ENCODE measurements around the gene ACTL8. TPM values are rescaled to one million over a fixed set of nuclear protein-coding genes. Genes with fewer than 3 reads are reported as not detected.

The ACTL8 gene
- total RNA-seq, 2 experiments from 2014 or later, result not detected

DNA sequence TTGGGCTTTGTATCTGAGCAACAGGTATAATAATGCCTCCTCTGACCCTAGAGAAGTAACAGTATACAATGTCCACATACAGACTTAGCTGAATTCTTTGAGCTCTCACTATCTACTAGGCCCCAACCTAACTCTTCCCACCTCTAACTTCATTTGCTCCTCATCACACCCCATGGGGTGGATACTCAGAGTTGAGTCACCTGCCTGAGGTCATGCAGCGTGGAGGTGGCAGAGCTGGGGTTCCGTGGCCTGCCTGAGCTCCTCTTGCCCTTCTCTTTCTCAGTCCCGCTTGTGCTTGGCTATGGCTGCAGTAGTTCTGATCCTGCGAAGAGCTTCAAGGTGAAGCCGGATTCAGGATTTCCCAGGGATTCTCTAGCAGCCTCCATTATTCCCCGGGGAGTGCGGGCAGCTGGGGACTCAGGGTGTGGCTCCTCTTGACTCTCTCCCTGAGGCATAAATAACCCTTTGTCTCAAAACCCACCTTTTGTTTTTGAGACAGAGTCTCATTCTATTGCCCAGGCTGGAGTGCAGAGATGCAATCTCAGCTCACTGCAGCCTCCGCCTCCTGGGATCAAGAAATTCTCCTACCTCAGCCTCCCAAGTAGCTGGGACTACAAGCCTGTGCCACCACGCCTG lies 29.9 kb upstream of the ACTL8 start:
- ChIA-PET CTCF (interaction anchor here (0.6 kb wide), 1 partner anchor 118 kb away, joined by 3 read pairs; no protein-coding TSS in a partner anchor), POLR2A (no interaction called here)
- Mint-ChIP-seq H3K36me3 (ENCODE audit: low read depth) (no peaks in the 10 kb centered on the region), H3K4me3 (no peak overlapping the region), H3K4me1 (ENCODE audit: low read depth) (no peaks in the 10 kb centered on the region), H3K27me3 (ENCODE audit: low read depth) (no peaks in the 10 kb centered on the region), H3K27ac (no peak overlapping the region), H3K9me3 (ENCODE audit: insufficient read depth) (no peaks in the 10 kb centered on the region)
- ATAC-seq (no peak), DNase-seq (no peak)

DNA sequence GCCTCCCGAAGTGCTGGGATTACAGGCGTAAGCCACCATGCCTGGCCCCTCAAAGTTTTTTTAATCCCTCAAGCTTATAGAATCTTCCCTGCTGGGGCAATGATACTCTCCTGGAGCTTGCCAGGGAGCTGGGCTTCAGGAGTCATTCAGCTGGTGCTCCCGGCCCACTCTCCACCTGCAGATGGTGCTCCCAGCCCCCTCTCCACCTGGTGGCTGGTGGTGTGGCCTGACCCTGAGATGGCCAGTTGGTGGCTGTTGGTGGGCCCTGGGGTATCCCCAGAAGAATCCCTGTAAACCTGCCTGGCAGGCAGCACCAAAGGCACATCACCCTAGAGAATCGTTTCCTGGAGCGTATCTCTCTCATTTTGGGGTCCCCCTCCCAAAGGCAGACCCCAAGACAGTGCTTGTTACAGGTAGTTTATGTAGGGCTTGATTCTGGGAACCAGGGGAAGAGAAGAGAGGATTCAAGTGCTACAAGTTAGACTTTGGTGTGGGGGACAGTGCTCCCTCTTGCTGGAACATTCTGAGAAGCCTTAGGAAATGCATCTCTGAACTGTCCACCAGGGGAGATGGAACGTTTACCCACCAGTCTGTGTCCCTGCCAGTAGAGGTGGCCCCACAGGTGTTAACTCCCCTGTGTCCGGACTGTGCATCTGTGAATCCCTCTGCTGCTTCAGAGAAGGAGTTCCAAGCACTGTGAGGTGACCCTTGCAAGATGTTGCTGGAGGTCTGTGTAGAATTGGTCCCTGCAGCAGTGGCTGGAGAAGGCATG lies 29.1 kb upstream of the ACTL8 start:
- CTCF ChIA-PET, result interaction anchor here (0.6 kb wide), 1 partner anchor 119 kb away, joined by 3 read pairs; no protein-coding TSS in a partner anchor
- H3K4me3 Mint-ChIP-seq, result no peak overlapping the region
- H3K27ac Mint-ChIP-seq, result no peak overlapping the region

DNA sequence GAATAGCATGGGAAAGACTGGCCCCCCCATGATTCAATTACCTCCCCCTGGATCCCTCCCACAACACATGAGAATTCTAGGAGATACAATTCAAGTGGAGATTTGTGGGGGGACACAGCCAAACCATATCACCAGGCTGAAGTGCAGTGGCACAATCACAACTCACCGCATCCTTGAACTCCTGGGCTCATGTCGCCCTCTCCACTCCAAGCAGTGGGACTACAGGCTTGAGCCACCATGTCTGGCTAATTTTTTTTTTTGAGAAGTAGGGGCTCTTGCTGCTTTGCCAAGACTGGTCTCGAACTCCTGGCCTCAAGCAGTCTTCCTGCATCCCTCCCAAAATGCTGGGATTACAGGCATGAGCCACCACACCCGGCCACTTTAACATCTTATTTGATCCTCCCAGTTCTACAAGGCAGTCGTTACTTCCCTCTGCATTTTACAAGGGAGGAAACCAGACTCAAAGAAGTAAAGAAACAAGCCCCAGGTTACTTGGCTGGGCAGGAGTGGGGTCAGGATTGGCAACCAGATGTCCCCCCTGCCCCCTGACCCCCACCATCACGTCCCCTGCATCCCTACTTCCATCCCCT lies 26.9 kb upstream of the ACTL8 start:
- Mint-ChIP-seq H3K4me1 (ENCODE audit: low read depth) (no peaks in the 10 kb centered on the region), H3K27ac (no peak overlapping the region), H3K9me3 (ENCODE audit: insufficient read depth) (no peaks in the 10 kb centered on the region), H3K27me3 (ENCODE audit: low read depth) (no peaks in the 10 kb centered on the region), H3K4me3 (no peak overlapping the region), H3K36me3 (ENCODE audit: low read depth) (no peaks in the 10 kb centered on the region)
- ChIA-PET CTCF (no interaction called here), POLR2A (no interaction called here)
- no peak for ATAC-seq
- DNase-seq, result no peak

More for the DNA sequence above, 29.1 kb upstream of the ACTL8 start:
- ATAC-seq (no peak), DNase-seq (no peak)
- Mint-ChIP-seq H3K27me3 (ENCODE audit: low read depth) (no peaks in the 10 kb centered on the region), H3K36me3 (ENCODE audit: low read depth) (no peaks in the 10 kb centered on the region), H3K9me3 (ENCODE audit: insufficient read depth) (no peaks in the 10 kb centered on the region), H3K4me1 (ENCODE audit: low read depth) (no peaks in the 10 kb centered on the region)
- POLR2A ChIA-PET, result no interaction called here

DNA sequence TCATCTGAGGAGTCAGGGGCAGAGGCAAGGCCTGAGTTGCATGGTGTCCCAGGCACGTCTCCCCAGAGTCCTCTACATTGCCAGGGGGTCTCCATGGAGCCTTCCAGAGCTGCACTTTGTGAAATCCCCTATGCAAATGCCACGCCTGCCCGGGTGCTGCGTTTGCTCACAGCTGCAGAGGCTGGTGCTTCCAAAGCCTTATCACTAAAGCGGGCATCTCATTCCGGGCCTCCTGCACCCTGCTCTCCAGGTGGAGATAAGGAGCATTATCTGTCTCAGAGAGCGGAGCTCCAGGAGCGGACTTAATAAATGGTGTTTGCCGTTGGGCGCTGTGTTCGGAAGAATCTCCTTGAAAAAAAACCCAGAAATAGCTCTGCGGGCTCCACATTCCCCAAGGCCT lies 25.9 kb upstream of the ACTL8 start:
- no peak overlapping the region for H3K4me3 Mint-ChIP-seq
- H3K27ac Mint-ChIP-seq, result no peak overlapping the region
- no peak for DNase-seq
- no peaks in the 10 kb centered on the region for H3K27me3 Mint-ChIP-seq (ENCODE audit: low read depth)
- ChIA-PET CTCF (no interaction called here), POLR2A (no interaction called here)
- H3K36me3 Mint-ChIP-seq (ENCODE audit: low read depth), result no peaks in the 10 kb centered on the region
- no peaks in the 10 kb centered on the region for H3K9me3 Mint-ChIP-seq (ENCODE audit: insufficient read depth)
- no peaks in the 10 kb centered on the region for H3K4me1 Mint-ChIP-seq (ENCODE audit: low read depth)
- no peak for ATAC-seq

DNA sequence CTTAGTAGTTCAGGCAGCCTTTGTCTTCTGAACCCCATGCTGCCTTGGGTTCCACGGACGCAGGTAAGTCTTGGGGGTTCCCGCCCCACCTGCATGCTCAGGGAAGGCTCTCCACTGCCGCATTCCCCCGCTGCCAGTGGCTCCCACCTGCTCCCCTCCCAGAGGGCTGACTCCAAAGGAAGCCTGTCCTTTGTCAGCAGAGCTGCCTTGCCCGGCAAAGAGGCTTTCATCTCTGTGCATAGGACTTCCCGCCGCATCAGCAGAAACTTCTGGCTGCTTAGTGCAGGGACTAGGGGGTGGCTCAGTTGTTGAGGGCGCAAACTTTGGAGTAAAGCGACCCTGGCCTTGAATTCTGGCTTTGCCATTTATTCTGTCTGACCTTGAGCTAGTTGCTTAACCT lies 25.2 kb upstream of the ACTL8 start:
- ChIA-PET CTCF (no interaction called here), POLR2A (no interaction called here)
- H3K9me3 Mint-ChIP-seq (ENCODE audit: insufficient read depth), result no peaks in the 10 kb centered on the region
- no peak overlapping the region for H3K4me3 Mint-ChIP-seq
- no peaks in the 10 kb centered on the region for H3K4me1 Mint-ChIP-seq (ENCODE audit: low read depth)
- ATAC-seq (no peak), DNase-seq (no peak)
- no peak overlapping the region for H3K27ac Mint-ChIP-seq
- H3K36me3 Mint-ChIP-seq (ENCODE audit: low read depth), result no peaks in the 10 kb centered on the region
- no peaks in the 10 kb centered on the region for H3K27me3 Mint-ChIP-seq (ENCODE audit: low read depth)

DNA sequence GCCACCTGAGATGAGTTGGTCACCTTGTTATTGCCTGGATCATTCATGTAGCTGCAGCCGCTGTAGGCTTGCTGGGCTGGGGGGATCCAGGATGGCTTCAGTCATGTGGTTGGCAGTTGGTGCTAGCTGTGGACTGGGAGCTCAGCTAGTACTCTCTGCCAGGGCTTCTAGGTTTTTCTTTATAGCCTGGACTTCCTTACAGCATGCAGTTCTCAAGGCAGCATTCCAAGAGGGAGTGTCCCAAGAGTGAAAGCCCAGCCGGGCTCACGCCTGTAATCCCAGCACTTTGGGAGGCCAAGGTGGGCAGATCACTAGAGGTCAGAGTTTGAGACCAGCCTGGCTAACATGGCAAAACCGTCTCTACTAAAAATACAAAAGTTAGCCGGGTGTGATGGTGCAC lies 23.7 kb upstream of the ACTL8 start:
- ATAC-seq, result no peak
- Mint-ChIP-seq H3K27ac (no peak overlapping the region), H3K27me3 (ENCODE audit: low read depth) (no peaks in the 10 kb centered on the region), H3K4me3 (no peak overlapping the region), H3K36me3 (ENCODE audit: low read depth) (no peaks in the 10 kb centered on the region), H3K4me1 (ENCODE audit: low read depth) (no peaks in the 10 kb centered on the region), H3K9me3 (ENCODE audit: insufficient read depth) (no peaks in the 10 kb centered on the region)
- no peak for DNase-seq
- CTCF ChIA-PET, result no interaction called here
- POLR2A ChIA-PET, result no interaction called here

DNA sequence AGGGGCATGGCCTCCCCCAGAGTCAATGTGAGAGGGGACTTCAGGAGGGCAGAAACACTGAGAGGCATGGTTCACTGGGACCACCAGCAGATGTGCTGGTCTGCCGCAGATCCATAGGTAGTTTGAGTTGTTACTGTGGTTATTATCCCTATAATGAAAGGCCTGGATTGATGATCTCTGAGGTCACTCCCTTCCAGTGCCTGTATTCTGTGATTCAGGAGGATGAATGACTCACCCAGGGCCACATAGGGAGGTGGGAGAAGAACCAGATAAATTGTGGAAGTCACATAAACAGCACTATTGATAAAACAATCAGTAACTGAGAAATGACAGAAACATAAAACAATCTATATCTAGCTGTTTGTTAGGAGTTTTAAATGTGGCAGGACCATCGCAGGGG lies 22.7 kb upstream of the ACTL8 start:
- no peak overlapping the region for H3K27ac Mint-ChIP-seq
- no peaks in the 10 kb centered on the region for H3K4me1 Mint-ChIP-seq (ENCODE audit: low read depth)
- no peaks in the 10 kb centered on the region for H3K9me3 Mint-ChIP-seq (ENCODE audit: insufficient read depth)
- H3K27me3 Mint-ChIP-seq (ENCODE audit: low read depth), result no peaks in the 10 kb centered on the region
- no peaks in the 10 kb centered on the region for H3K36me3 Mint-ChIP-seq (ENCODE audit: low read depth)
- ChIA-PET CTCF (no interaction called here), POLR2A (no interaction called here)
- ATAC-seq (no peak), DNase-seq (no peak)
- H3K4me3 Mint-ChIP-seq, result no peak overlapping the region

DNA sequence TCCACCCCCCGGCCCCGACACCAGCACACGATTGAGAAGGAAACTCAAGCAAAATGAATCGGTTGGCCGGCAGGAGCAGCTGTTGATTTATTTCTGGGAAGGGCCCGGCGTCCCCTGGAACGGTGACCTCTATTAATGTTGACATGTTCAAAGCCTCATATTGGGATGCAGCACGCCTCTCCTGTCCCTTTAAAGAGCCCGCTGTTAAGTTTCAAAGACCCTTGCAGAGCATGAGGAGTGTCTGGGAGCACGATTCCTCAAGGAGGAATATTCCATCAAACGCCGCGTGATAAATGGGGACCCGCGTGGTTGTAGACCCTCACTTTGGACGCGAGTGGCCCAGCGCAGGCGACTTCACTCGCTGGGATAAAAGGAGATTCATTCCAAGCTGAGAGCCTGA lies 21.5 kb upstream of the ACTL8 start:
- no peak overlapping the region for H3K4me3 Mint-ChIP-seq
- ATAC-seq, result no peak
- no peaks in the 10 kb centered on the region for H3K9me3 Mint-ChIP-seq (ENCODE audit: insufficient read depth)
- no peaks in the 10 kb centered on the region for H3K36me3 Mint-ChIP-seq (ENCODE audit: low read depth)
- no peak overlapping the region for H3K27ac Mint-ChIP-seq
- no peak for DNase-seq
- ChIA-PET CTCF (no interaction called here), POLR2A (no interaction called here)
- H3K4me1 Mint-ChIP-seq (ENCODE audit: low read depth), result no peaks in the 10 kb centered on the region
- H3K27me3 Mint-ChIP-seq (ENCODE audit: low read depth), result no peaks in the 10 kb centered on the region

DNA sequence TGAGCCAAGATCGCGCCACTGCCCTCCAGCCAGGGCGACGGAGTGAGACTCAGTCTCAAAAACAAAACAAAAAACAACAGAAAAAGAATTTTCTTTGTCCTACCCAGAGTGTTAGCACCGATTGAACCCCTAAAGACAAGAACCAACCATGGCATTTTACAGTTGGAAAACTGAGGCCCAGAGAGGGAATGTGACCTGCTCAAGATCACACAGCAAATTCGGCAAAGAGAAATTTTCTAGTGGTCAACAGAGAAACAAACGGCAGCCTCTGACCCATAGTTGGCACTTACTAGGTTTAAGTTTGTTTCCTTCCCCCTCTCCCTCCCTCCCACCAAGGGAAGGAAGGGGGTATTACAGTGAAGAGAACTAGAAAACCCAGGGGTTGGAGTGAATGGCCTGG lies 20.5 kb upstream of the ACTL8 start:
- no peaks in the 10 kb centered on the region for H3K9me3 Mint-ChIP-seq (ENCODE audit: insufficient read depth)
- ChIA-PET CTCF (no interaction called here), POLR2A (no interaction called here)
- no peaks in the 10 kb centered on the region for H3K36me3 Mint-ChIP-seq (ENCODE audit: low read depth)
- DNase-seq, result no peak
- H3K4me3 Mint-ChIP-seq, result no peak overlapping the region
- H3K27ac Mint-ChIP-seq, result no peak overlapping the region
- no peaks in the 10 kb centered on the region for H3K4me1 Mint-ChIP-seq (ENCODE audit: low read depth)
- no peaks in the 10 kb centered on the region for H3K27me3 Mint-ChIP-seq (ENCODE audit: low read depth)
- no peak for ATAC-seq

DNA sequence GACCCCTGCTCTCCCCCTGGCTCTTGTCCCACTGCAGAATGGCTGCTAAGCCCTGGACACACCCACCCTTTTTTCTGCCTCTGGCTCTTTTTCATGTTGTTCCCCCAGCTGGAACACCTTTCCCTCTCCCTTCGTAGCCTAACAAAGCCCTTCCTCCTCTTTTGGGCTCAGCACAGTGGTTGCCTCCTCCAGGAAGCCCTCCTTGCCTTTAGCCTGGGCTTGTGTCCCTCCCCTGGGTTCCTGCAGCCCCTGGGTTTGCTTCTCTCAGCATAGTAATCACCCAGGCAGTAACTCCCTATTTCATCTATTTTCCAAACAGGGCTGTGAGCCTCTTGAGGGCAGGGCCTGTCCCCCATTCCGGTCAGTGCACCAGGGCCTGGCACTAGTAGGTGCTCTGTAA lies 19.8 kb upstream of the ACTL8 start:
- DNase-seq (no peak), ATAC-seq (no peak)
- Mint-ChIP-seq H3K9me3 (ENCODE audit: insufficient read depth) (no peaks in the 10 kb centered on the region), H3K36me3 (ENCODE audit: low read depth) (no peaks in the 10 kb centered on the region), H3K27ac (no peak overlapping the region), H3K4me3 (no peak overlapping the region), H3K4me1 (ENCODE audit: low read depth) (no peaks in the 10 kb centered on the region), H3K27me3 (ENCODE audit: low read depth) (no peaks in the 10 kb centered on the region)
- CTCF ChIA-PET, result no interaction called here
- POLR2A ChIA-PET, result no interaction called here

DNA sequence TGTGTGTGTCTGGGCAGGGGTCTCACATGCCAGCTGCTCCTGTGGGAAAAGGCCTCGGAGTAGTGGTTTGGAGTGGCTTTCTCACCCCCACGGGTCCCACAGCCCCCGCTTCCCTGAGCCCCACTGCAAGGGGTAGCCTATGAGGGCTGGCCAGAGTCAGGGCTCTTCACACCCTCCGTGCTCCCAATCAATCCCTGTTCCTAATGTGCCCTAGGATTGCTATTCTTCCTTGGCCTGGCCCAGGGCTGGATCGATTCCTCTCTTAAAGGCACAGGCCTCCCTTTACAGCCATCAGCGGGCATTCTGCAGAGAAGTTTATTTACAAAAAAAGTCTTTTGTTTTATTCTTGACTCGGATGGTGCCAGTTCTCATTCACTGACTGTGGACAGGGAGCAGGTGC lies 19.3 kb upstream of the ACTL8 start:
- Mint-ChIP-seq H3K9me3 (ENCODE audit: insufficient read depth) (no peaks in the 10 kb centered on the region), H3K27ac (no peak overlapping the region), H3K27me3 (ENCODE audit: low read depth) (no peaks in the 10 kb centered on the region)

DNA sequence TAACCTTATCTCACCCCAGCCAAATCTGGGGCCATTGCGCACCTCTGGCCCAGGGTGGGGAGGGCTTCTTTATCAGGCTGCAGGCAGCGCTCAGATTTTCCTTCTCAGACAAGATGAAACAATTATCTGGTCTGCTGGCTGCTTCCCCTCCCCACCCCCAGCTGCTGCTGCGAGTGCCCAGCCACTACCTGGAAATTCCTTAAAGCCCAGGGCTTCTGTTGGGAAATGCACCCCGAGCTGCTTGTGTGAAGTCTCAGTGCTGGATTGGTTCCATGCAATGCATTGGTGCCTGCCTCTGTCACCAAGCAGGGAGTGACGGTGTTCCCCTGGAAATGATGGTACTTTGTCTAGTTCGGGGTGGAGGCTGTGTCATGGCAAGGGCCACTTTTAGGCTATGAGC lies 18.5 kb upstream of the ACTL8 start:
- Mint-ChIP-seq H3K36me3 (ENCODE audit: low read depth) (no peaks in the 10 kb centered on the region), H3K4me3 (no peak overlapping the region), H3K27ac (no peak overlapping the region), H3K9me3 (ENCODE audit: insufficient read depth) (no peaks in the 10 kb centered on the region), H3K4me1 (ENCODE audit: low read depth) (no peaks in the 10 kb centered on the region), H3K27me3 (ENCODE audit: low read depth) (no peaks in the 10 kb centered on the region)
- DNase-seq (no peak), ATAC-seq (no peak)
- POLR2A ChIA-PET, result no interaction called here
- CTCF ChIA-PET, result no interaction called here

More for the DNA sequence above, 19.3 kb upstream of the ACTL8 start:
- CTCF ChIA-PET, result no interaction called here
- ATAC-seq (no peak), DNase-seq (no peak)
- H3K4me1 Mint-ChIP-seq (ENCODE audit: low read depth), result no peaks in the 10 kb centered on the region
- no peak overlapping the region for H3K4me3 Mint-ChIP-seq
- no peaks in the 10 kb centered on the region for H3K36me3 Mint-ChIP-seq (ENCODE audit: low read depth)
- POLR2A ChIA-PET, result no interaction called here

Data from activated CD8-positive, alpha-beta T cell treated with anti-CD3 and anti-CD28 coated beads, Interleukin-2, amount 10 ng/mL, durations not matched to agents 7 days and 5 days (primary cell).